Adrenal gland (tissue), 12 donors: ENCODE data around the gene GADD45B. TPM values are rescaled to one million over a fixed set of nuclear protein-coding genes. Genes with fewer than 3 reads are reported as not detected.
"Not testable (repeated sequence)": the region's sequence is repeated elsewhere in the genome, so short reads cannot be mapped to it uniquely, and the experiment has no call there.

Experiments
- DNase-seq, 7 donors: peaks; one replicate each; pipeline ENCODE4 v3.0.0-alpha.2; 2019 to 2020
- H3K27ac ChIP-seq, 5 donors: fragments of 200-600 bp; sonication (generic) in 4 of 5; 1 replicate in 3 of 5; 2 replicates in 2 of 5; pipeline versions ENCODE4 v1.5.1 to v1.8.0; 2016 to 2020; ENCODE audit warnings: mild to moderate bottlenecking in 1 of 5
- H3K27me3 ChIP-seq: fragments of 200-600 bp; 2 replicates; pipeline ENCODE4 v1.8.0; 2021
- H3K36me3 ChIP-seq, 2 donors: fragments of 200-600 bp; replicated peaks in 1 of 2; 1 replicate in 1 of 2; 2 replicates in 1 of 2; pipeline versions ENCODE4 v1.5.1 to v1.8.0; 2018 to 2022
- H3K4me1 ChIP-seq, 2 donors: fragments of 200-600 bp; replicated peaks in 1 of 2; 1 replicate in 1 of 2; 2 replicates in 1 of 2; pipeline versions ENCODE4 v1.5.1 to v1.8.0; 2018 to 2021
- H3K4me3 ChIP-seq, 4 donors: fragments of 200-600 bp; sonication (generic) in 3 of 4; one replicate each; pipeline ENCODE4 v1.5.1; 2016 to 2018
- H3K9me3 ChIP-seq, 3 donors: fragments of 200-600 bp; sonication (generic) in 1 of 3; replicated peaks in 1 of 3; 1 replicate in 2 of 3; 2 replicates in 1 of 3; pipeline versions ENCODE4 v1.5.1 to v1.8.0; 2016 to 2021
- CTCF ChIP-seq, 6 experiments: fragments of 450-650 bp in 4 of 6; fragments of 200-600 bp in 2 of 6; sonication (generic) in 1 of 6; IDR thresholded peaks; 1 replicate in 5 of 6; 2 replicates in 1 of 6; pipeline versions ENCODE4 v1.5.1 to v1.8.0; 2016 to 2021; ENCODE audit warnings: antibody characterized with exemption in 6 of 6, mild to moderate bottlenecking in 2 of 6, moderate library complexity in 1 of 6
- POLR2A ChIP-seq, 2 donors: fragments of 450-650 bp; IDR thresholded peaks; one replicate each; pipeline ENCODE4 v1.6.1; 2017; ENCODE audit warnings: antibody characterized with exemption in 2 of 2, mild to moderate bottlenecking in 2 of 2, moderate library complexity in 1 of 2
- WGBS, 4 donors: extraction: QIAGEN DNeasy Blood & Tissue Kit in 2 of 4; methylation state at CpG; one replicate each; pipeline versions ENCODE4 v1.1.5 to v1.1.7; 2013 to 2017; 5-methylcytosine and 5-hydroxymethylcytosine counted together
- intact Hi-C, 2 donors: fragments of 100-400 bp; cut with DNase I; formaldehyde crosslinking; loops; one replicate each; pipeline versions ENCODE4 v1.14.1 to v1.15.0; 2022 to 2023
- polyA plus RNA-seq, 3 donors: library from polyadenylated mRNA; stranded (reverse); fragments of 200-250 nt in 2 of 3; fragments of 350-450 nt in 1 of 3; fragmentation: Illumina TruSeq in 1 of 3; extraction: RNeasy Lipid Tissue Mini Kit (QIAGEN cat#74804) in 1 of 3; gene quantifications; one replicate each; pipeline ENCODE4 v1.2.3, GENCODE V29; 2013 to 2014
- total RNA-seq, 9 donors: library from RNA; depleted of rRNA in 4 of 9; stranded (reverse); fragments of >200 nt in 4 of 9; fragments of 120-200 nt in 1 of 9; fragmentation: NEBNext Ultra II Directional in 1 of 9; extraction: Animal tissue kit (Norgen Biotek cat#: 25700) in 1 of 9; gene quantifications; one replicate each; pipeline versions ENCODE4 v1.1.0 to v1.2.4, GENCODE V29; 2013 to 2023
- donor health status: healthy with polysubstance abuse.
- donor health status: Bipolar disorder and iron deficiency.
- donor health status: DM: yes; HTN: yes; CAD: no.
- donor health status: DM: no; HTN: no; CAD: no.
- donor health status: DM: no; HTN: no; CAD: no.
- donor health status: DM: yes; HTN: yes; CAD: no.

Gene GADD45B
- total and polyA plus RNA-seq, 12 donors = 14.1 to 132 (median 72.4) TPM

- peak in 6 of 7 donors; percentile 60 to 80 (median 71) for DNase-seq
These were observed 13.2 kb downstream of the GADD45B start for GRCh38 chr19:2488942-2489731.

GRCh38 chr19:2490659-2491058 lies 14.7 kb downstream of the GADD45B start:
- Histone ChIP-seq H3K27me3 (no peaks in the 10 kb centered on the region), H3K9me3 (no peaks in the 10 kb centered on the region), H3K4me3 (no peak overlapping the region), H3K27ac (no peak overlapping the region), H3K4me1 (peaks cover 12 to 37% of the 10 kb centered on the region in 2 donors), H3K36me3 (no peaks in the 10 kb centered on the region)
- no peak for DNase-seq
- 68 to 75% (median 72%) methylated on average over 5 to 7 of the region's 7 CpGs for WGBS, 4 donors
- TF ChIP-seq CTCF (IDR thresholded peaks at IDR 0.05) (no peak), POLR2A (IDR thresholded peaks at IDR 0.05) (no peak)
- intact Hi-C loops = loop anchor here in 1 of 2 donors (10.0 kb wide), 1 partner anchor 54 kb away; no protein-coding TSS in a partner anchor

More at GRCh38 chr19:2488942-2489731, 13.2 kb downstream of the GADD45B start:
- no peaks in the 10 kb centered on the region for H3K36me3 ChIP-seq
- H3K27me3 ChIP-seq = no peaks in the 10 kb centered on the region
- H3K4me1 ChIP-seq = peaks cover 5 to 23% of the 10 kb centered on the region in 2 donors
- WGBS, 4 donors = 2 to 20% (median 11%) methylated on average over 3 to 78 of the region's 78 CpGs
- peak overlapping the region in 1 of 4 donors; percentile 53 for H3K4me3 ChIP-seq
- H3K27ac ChIP-seq = no peak overlapping the region
- TF ChIP-seq POLR2A (IDR thresholded peaks at IDR 0.05) = no peak
- no peaks in the 10 kb centered on the region for H3K9me3 ChIP-seq
- intact Hi-C loops = no loop called here

GRCh38 chr19:2491130-2491801 lies 15.3 kb downstream of the GADD45B start:
- Histone ChIP-seq H3K4me3 (no peak overlapping the region), H3K27ac (no peak overlapping the region), H3K9me3 (no peaks in the 10 kb centered on the region), H3K36me3 (no peaks in the 10 kb centered on the region), H3K4me1 (peaks cover 18 to 43% of the 10 kb centered on the region in 2 donors), H3K27me3 (no peaks in the 10 kb centered on the region)
- DNase-seq = peak in 4 of 7 donors; percentile 43 to 65 (median 54)
- intact Hi-C loops = loop anchor here in 1 of 2 donors (10.0 kb wide), 1 partner anchor 54 kb away; no protein-coding TSS in a partner anchor
- WGBS, 4 donors = 41 to 55% (median 43%) methylated on average over 8 to 23 of the region's 23 CpGs
- TF ChIP-seq POLR2A (IDR thresholded peaks at IDR 0.05) = no peak
- TF ChIP-seq CTCF (IDR thresholded peaks at IDR 0.05) = no peak

- H3K27ac ChIP-seq = no peak overlapping the region
- H3K36me3 ChIP-seq = no peaks in the 10 kb centered on the region
- intact Hi-C loops = loop anchor here in 1 of 2 donors (10.0 kb wide), 1 partner anchor 52 kb away; no protein-coding TSS in a partner anchor
- DNase-seq = no peak
- TF ChIP-seq CTCF (IDR thresholded peaks at IDR 0.05) = no peak
- no peak for TF ChIP-seq POLR2A (IDR thresholded peaks at IDR 0.05)
- H3K27me3 ChIP-seq = no peaks in the 10 kb centered on the region
- peaks cover 19 to 43% of the 10 kb centered on the region in 2 donors for H3K4me1 ChIP-seq
- H3K4me3 ChIP-seq = no peak overlapping the region
- no peaks in the 10 kb centered on the region for H3K9me3 ChIP-seq
- WGBS, 4 donors = 63 to 85% (median 69%) methylated on average over 8 of the region's 8 CpGs
These were observed 16.9 kb downstream of the GADD45B start for GRCh38 chr19:2492870-2493269.

GRCh38 chr19:2493448-2493847 lies 17.5 kb downstream of the GADD45B start:
- H3K4me1 ChIP-seq = peaks cover 19 to 40% of the 10 kb centered on the region in 2 donors

More at GRCh38 chr19:2493448-2493847, 17.5 kb downstream of the GADD45B start:
- 85 to 91% (median 87%) methylated on average over 12 to 14 of the region's 14 CpGs for WGBS, 4 donors
- not testable (repeated sequence) for DNase-seq, H3K27ac ChIP-seq, H3K4me3 ChIP-seq, H3K9me3 ChIP-seq, H3K36me3 ChIP-seq, H3K27me3 ChIP-seq
- intact Hi-C loops = loop anchor here in 1 of 2 donors (10.0 kb wide), 1 partner anchor 51 kb away; no protein-coding TSS in a partner anchor
